Activated CD8-positive, alpha-beta memory T cell treated with anti-CD3 and anti-CD28 coated beads, Interleukin-2, amount 10 ng/mL, durations not matched to agents 7 days and 5 days (primary cell): Measurements from ENCODE around the gene GRIFIN. TPM values are rescaled to one million over a fixed set of nuclear protein-coding genes. Genes with fewer than 3 reads are reported as not detected.

Source experiments
- ATAC-seq: fragments of 150-1000 bp; cut with Tn5 transposase; one replicate; pipeline ENCODE4 v1.10.0; 2021; ENCODE audit warnings: moderate library complexity
- CTCF ChIA-PET: fragments of 350-600 bp; sonication (Branson Sonifier 250); formaldehyde crosslinking; loops from one replicate; lab custom pipeline; 2021; ENCODE audit warnings: antibody characterized with exemption; lab: Charles Lee
- DNase-seq: peaks from one replicate; pipeline ENCODE4 v3.0.0-alpha.2; 2020
- H3K27ac Mint-ChIP-seq: one replicate; pipeline ENCODE4 v1.8.0; 2021; ENCODE audit warnings: mild to moderate bottlenecking, mixed read lengths
- H3K27me3 Mint-ChIP-seq: one replicate; pipeline ENCODE4 v1.8.0; 2021; ENCODE audit warnings: mixed read lengths
- H3K36me3 Mint-ChIP-seq: one replicate; pipeline ENCODE4 v1.8.0; 2021; ENCODE audit warnings: mild to moderate bottlenecking, mixed read lengths
- H3K4me1 Mint-ChIP-seq: one replicate; pipeline ENCODE4 v1.8.0; 2021; ENCODE audit warnings: mixed read lengths
- H3K4me3 Mint-ChIP-seq: one replicate; pipeline ENCODE4 v1.8.0; 2021; ENCODE audit warnings: mild to moderate bottlenecking, moderate library complexity, mixed read lengths
- H3K9me3 Mint-ChIP-seq: one replicate; pipeline ENCODE4 v1.8.0; 2022; ENCODE audit warnings: low read depth, mixed read lengths
- total RNA-seq, 2 experiments: library from RNA; stranded (reverse); gene quantifications; one replicate each; pipeline ENCODE4 v1.2.3, GENCODE V29; 2021

Gene GRIFIN
- total RNA-seq, result not detected

GRCh38 chr7:2476298-2476697 is at the start of gene GRIFIN:
Gene GRIFIN (minus strand): TSS chr7:2476398. CDS start chr7:2476383, 15 bp downstream.
- H3K4me1 Mint-ChIP-seq, result peaks cover 13% of the 10 kb centered on the region
- CTCF ChIA-PET, result no interaction called here
- no peak within 1 kb of the TSS for H3K4me3 Mint-ChIP-seq
- no peak within 1 kb of the TSS for H3K27ac Mint-ChIP-seq
- no peak for DNase-seq
- no peak for ATAC-seq
- no peaks in the 10 kb centered on the region for H3K9me3 Mint-ChIP-seq
- no peaks in the 10 kb centered on the region for H3K36me3 Mint-ChIP-seq
- H3K27me3 Mint-ChIP-seq, result peaks cover 8% of the 10 kb centered on the region

- no peak overlapping the region for H3K4me3 Mint-ChIP-seq
- H3K9me3 Mint-ChIP-seq, result no peaks in the 10 kb centered on the region
- peaks cover 69% of the 10 kb centered on the region for H3K4me1 Mint-ChIP-seq
- ATAC-seq (no peak), DNase-seq (no peak)
- peaks cover 26% of the 10 kb centered on the region for H3K36me3 Mint-ChIP-seq
- CTCF ChIA-PET, result no interaction called here
- no peaks in the 10 kb centered on the region for H3K27me3 Mint-ChIP-seq
- H3K27ac Mint-ChIP-seq, result no peak overlapping the region
Observed at GRCh38 chr7:2524808-2525657, 48.8 kb upstream of the GRIFIN start.

GRCh38 chr7:2523941-2524807 is 48.0 kb upstream of the GRIFIN start:
- CTCF ChIA-PET, result no interaction called here
- Mint-ChIP-seq H3K27me3 (no peaks in the 10 kb centered on the region), H3K36me3 (peaks cover 26% of the 10 kb centered on the region), H3K27ac (no peak overlapping the region), H3K9me3 (no peaks in the 10 kb centered on the region), H3K4me3 (peak overlapping the region; percentile 96), H3K4me1 (peaks cover 61% of the 10 kb centered on the region)
- DNase-seq (no peak), ATAC-seq (no peak)

- Mint-ChIP-seq H3K4me3 (peak overlapping the region; percentile 96), H3K36me3 (peaks cover 26% of the 10 kb centered on the region), H3K4me1 (peaks cover 58% of the 10 kb centered on the region), H3K9me3 (no peaks in the 10 kb centered on the region), H3K27ac (no peak overlapping the region), H3K27me3 (no peaks in the 10 kb centered on the region)
- CTCF ChIA-PET, result interaction anchor here (1.4 to 1.8 kb wide), 2 partner anchors 45 to 55 kb away, joined by 3 to 6 read pairs; no protein-coding TSS in a partner anchor
- ATAC-seq (no peak), DNase-seq (no peak)
Observed at GRCh38 chr7:2523461-2523936, 47.3 kb upstream of the GRIFIN start.

GRCh38 chr7:2522780-2523433 is 46.7 kb upstream of the GRIFIN start:
- Mint-ChIP-seq H3K27ac (peak overlapping the region; percentile 83), H3K9me3 (no peaks in the 10 kb centered on the region), H3K4me3 (peak overlapping the region; percentile 96), H3K27me3 (no peaks in the 10 kb centered on the region), H3K36me3 (peaks cover 23% of the 10 kb centered on the region), H3K4me1 (peaks cover 56% of the 10 kb centered on the region)
- CTCF ChIA-PET, result interaction anchor here (1.4 to 1.8 kb wide), 2 partner anchors 45 to 54 kb away, joined by 3 to 6 read pairs; no protein-coding TSS in a partner anchor
- ATAC-seq (no peak), DNase-seq (peak; percentile 62)

- H3K4me3 Mint-ChIP-seq, result peak overlapping the region; percentile 96
- H3K4me1 Mint-ChIP-seq, result peaks cover 53% of the 10 kb centered on the region
- peak overlapping the region; percentile 83 for H3K27ac Mint-ChIP-seq
- ATAC-seq (peak; percentile 31), DNase-seq (peak; percentile 92)
- H3K9me3 Mint-ChIP-seq, result no peaks in the 10 kb centered on the region
- CTCF ChIA-PET, result interaction anchor here (1.2 to 2.0 kb wide), 5 partner anchors 8 to 53 kb away, joined by 3 to 9 read pairs (median 4); no protein-coding TSS in a partner anchor
- peaks cover 4% of the 10 kb centered on the region for H3K27me3 Mint-ChIP-seq
- peaks cover 20% of the 10 kb centered on the region for H3K36me3 Mint-ChIP-seq
Observed at GRCh38 chr7:2521952-2522591, 45.9 kb upstream of the GRIFIN start.

GRCh38 chr7:2521341-2521745 is 45.1 kb upstream of the GRIFIN start:
- CTCF ChIA-PET, result interaction anchor here (1.2 to 2.0 kb wide), 4 partner anchors 9 to 53 kb away, joined by 3 to 9 read pairs (median 5); no protein-coding TSS in a partner anchor
- peak overlapping the region; percentile 83 for H3K27ac Mint-ChIP-seq
- peaks cover 19% of the 10 kb centered on the region for H3K36me3 Mint-ChIP-seq
- peaks cover 4% of the 10 kb centered on the region for H3K27me3 Mint-ChIP-seq
- no peaks in the 10 kb centered on the region for H3K9me3 Mint-ChIP-seq
- ATAC-seq (peak; percentile 0), DNase-seq (peak; percentile 65)
- H3K4me1 Mint-ChIP-seq, result peaks cover 47% of the 10 kb centered on the region
- peak overlapping the region; percentile 96 for H3K4me3 Mint-ChIP-seq

- CTCF ChIA-PET, result interaction anchor here (0.8 to 2.0 kb wide), 7 partner anchors 9 to 115 kb away, joined by 3 to 9 read pairs (median 3); no protein-coding TSS in a partner anchor
- Mint-ChIP-seq H3K27me3 (peaks cover 4% of the 10 kb centered on the region), H3K9me3 (no peaks in the 10 kb centered on the region), H3K27ac (peak overlapping the region; percentile 85), H3K4me3 (peak overlapping the region; percentile 96), H3K4me1 (peaks cover 42% of the 10 kb centered on the region), H3K36me3 (peaks cover 18% of the 10 kb centered on the region)
- ATAC-seq (no peak), DNase-seq (peak; percentile 56)
Observed at GRCh38 chr7:2520761-2521290, 44.6 kb upstream of the GRIFIN start.

GRCh38 chr7:2520131-2520760 is 44.0 kb upstream of the GRIFIN start:
- Mint-ChIP-seq H3K9me3 (no peaks in the 10 kb centered on the region), H3K27ac (peak overlapping the region; percentile 85), H3K4me1 (peaks cover 39% of the 10 kb centered on the region), H3K36me3 (peaks cover 16% of the 10 kb centered on the region), H3K4me3 (peak overlapping the region; percentile 96), H3K27me3 (peaks cover 4% of the 10 kb centered on the region)
- ATAC-seq (peak; percentile 5), DNase-seq (peak; percentile 72)
- CTCF ChIA-PET, result interaction anchor here (0.8 to 2.0 kb wide), 7 partner anchors 10 to 114 kb away, joined by 3 to 9 read pairs (median 3); partner anchors contain the start of gene IQCE

- CTCF ChIA-PET, result interaction anchor here (0.9 to 1.2 kb wide), 2 partner anchors 40 kb away, joined by 3 read pairs; partner anchors contain the start of gene IQCE
- H3K4me1 Mint-ChIP-seq, result peaks cover 38% of the 10 kb centered on the region
- ATAC-seq, result peak; percentile 78
- H3K27ac Mint-ChIP-seq, result peak within 1 kb of the TSS; percentile 85
- peak within 1 kb of the TSS; percentile 96 for H3K4me3 Mint-ChIP-seq
- DNase-seq, result peak; percentile 88
- peaks cover 4% of the 10 kb centered on the region for H3K27me3 Mint-ChIP-seq
- H3K36me3 Mint-ChIP-seq, result peaks cover 16% of the 10 kb centered on the region
- H3K9me3 Mint-ChIP-seq, result no peaks in the 10 kb centered on the region
Observed at GRCh38 chr7:2519119-2519930, 43.1 kb upstream of the GRIFIN start, which contains the start of gene LFNG. Gene LFNG (plus strand): TSS chr7:2519774. CDS start chr7:2519862, 88 bp downstream.

- CTCF ChIA-PET, result no interaction called here
Observed at GRCh38 chr7:2518737-2519118, 42.5 kb upstream of the GRIFIN start.

More at GRCh38 chr7:2518737-2519118, 42.5 kb upstream of the GRIFIN start:
- peaks cover 16% of the 10 kb centered on the region for H3K36me3 Mint-ChIP-seq
- DNase-seq (no peak), ATAC-seq (no peak)
- peak overlapping the region; percentile 58 for H3K27ac Mint-ChIP-seq
- peak overlapping the region; percentile 56 for H3K4me3 Mint-ChIP-seq
- peaks cover 32% of the 10 kb centered on the region for H3K4me1 Mint-ChIP-seq
- no peaks in the 10 kb centered on the region for H3K9me3 Mint-ChIP-seq
- peaks cover 4% of the 10 kb centered on the region for H3K27me3 Mint-ChIP-seq
